ENCODE results near the gene C9orf78. TPM values are rescaled to one million over a fixed set of nuclear protein-coding genes. Genes with fewer than 3 reads are reported as not detected.

C9orf78 gene
- total and polyA plus RNA-seq, 5 donors from 2014 or later = 91.6 to 196 (median 170) TPM

DNA sequence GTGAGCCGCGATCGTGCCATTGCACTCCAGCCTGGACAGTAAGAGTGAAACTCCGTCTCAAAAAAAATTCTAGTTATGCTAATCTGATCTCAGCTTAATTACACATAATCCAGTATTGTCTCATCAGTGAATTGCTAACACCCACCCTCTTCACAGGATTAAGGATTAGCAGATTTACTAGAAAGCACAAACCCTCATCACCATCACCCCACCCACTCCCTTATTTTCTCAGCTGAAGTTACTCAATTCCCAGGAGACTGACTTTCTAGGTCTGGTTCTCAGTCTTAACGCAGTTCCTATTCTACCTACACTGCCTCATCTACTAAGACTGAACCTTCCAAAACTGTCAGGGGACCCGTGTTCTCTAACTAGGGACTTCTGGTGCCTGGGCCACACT lies 23.1 kb downstream of the C9orf78 start:
- Mint-ChIP-seq H3K27ac (peak overlapping the region in 2 of 3 donors; percentile 12 to 60), H3K4me1 (peaks cover 0 to 36% (median 24%) of the 10 kb centered on the region in 4 donors), H3K36me3 (peaks cover 45% of the 10 kb centered on the region), H3K9me3 (no peaks in the 10 kb centered on the region), H3K4me3 (no peak overlapping the region), H3K27me3 (no peaks in the 10 kb centered on the region)
- ATAC-seq (ENCODE audit: low read depth in 2 of 2) = no peak
- Histone ChIP-seq H3K36me3 (ENCODE audit: control insufficient read depth, insufficient read depth, low read length) (peaks cover 69% of the 10 kb centered on the region), H3K9me3 (ENCODE audit: control insufficient read depth in 2 of 2, low read length in 2 of 2) (no peaks in the 10 kb centered on the region), H3K4me3 (ENCODE audit: low read depth, low read length) (no peak overlapping the region), H3K4me1 (ENCODE audit: control insufficient read depth, insufficient read depth, low read length, poor library complexity, severe bottlenecking) (no peaks in the 10 kb centered on the region), H3K27me3 (ENCODE audit: control insufficient read depth, insufficient read depth, low read length) (no peaks in the 10 kb centered on the region), H3K27ac (ENCODE audit: insufficient read depth, low read length, poor library complexity, severe bottlenecking) (no peak overlapping the region)
- no peak for DNase-seq

DNA sequence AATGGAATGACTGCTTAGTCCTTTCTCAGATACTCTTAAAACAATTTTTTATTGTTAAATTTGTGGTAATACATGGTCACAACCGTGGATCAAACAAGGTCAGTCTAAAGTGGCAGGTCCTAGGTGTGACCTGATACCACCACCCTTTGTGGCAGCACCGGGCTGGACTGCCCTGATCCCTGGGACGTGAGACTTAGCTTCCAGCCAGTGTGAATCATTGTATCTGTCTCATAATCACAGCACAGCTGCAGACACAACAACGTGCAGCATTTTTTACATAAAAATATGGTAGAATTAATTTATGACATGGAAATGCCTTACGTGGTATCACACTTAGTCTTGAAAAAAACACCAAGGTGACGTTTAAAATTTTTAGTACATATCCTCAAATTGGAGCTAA lies 24.3 kb downstream of the C9orf78 start:
- ATAC-seq (ENCODE audit: low read depth in 2 of 2) = no peak
- DNase-seq = no peak
- peaks cover 60% of the 10 kb centered on the region for H3K36me3 ChIP-seq (ENCODE audit: control insufficient read depth, insufficient read depth, low read length)
- H3K27ac Mint-ChIP-seq = no peak overlapping the region
- no peaks in the 10 kb centered on the region for H3K27me3 Mint-ChIP-seq
- H3K27me3 ChIP-seq (ENCODE audit: control insufficient read depth, insufficient read depth, low read length) = no peaks in the 10 kb centered on the region
- peaks cover 0 to 36% (median 27%) of the 10 kb centered on the region in 4 donors for H3K4me1 Mint-ChIP-seq
- H3K4me1 ChIP-seq (ENCODE audit: control insufficient read depth, insufficient read depth, low read length, poor library complexity, severe bottlenecking) = no peaks in the 10 kb centered on the region
- H3K9me3 ChIP-seq (ENCODE audit: control insufficient read depth in 2 of 2, low read length in 2 of 2) = no peaks in the 10 kb centered on the region
- H3K4me3 Mint-ChIP-seq = no peak overlapping the region
- peaks cover 43% of the 10 kb centered on the region for H3K36me3 Mint-ChIP-seq
- no peaks in the 10 kb centered on the region for H3K9me3 Mint-ChIP-seq
- H3K4me3 ChIP-seq (ENCODE audit: low read depth, low read length) = no peak overlapping the region
- no peak overlapping the region for H3K27ac ChIP-seq (ENCODE audit: insufficient read depth, low read length, poor library complexity, severe bottlenecking)

DNA sequence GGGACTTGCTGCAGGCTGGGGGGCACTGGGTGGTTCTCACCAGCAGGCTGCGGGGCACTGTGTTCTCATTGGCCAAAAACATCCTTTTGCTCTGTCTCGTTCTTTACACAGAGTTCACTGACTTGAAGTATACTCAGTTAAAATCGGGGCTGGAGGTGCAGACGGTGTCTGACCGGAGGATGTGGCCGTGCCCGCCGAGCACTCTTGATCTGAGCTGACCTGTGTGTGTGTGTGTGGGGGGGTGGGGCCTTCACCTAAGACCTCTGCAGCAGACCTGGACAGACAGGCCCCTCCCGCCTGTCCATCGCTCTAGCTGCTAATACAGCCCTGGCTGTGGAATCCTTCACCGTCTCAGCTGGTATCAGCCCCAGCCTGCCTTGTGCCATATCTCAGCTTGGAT lies 25.0 kb downstream of the C9orf78 start:
- Mint-ChIP-seq H3K36me3 (peaks cover 41% of the 10 kb centered on the region), H3K27ac (peak overlapping the region in 2 of 3 donors; percentile 9 to 75), H3K4me1 (peaks cover 0 to 39% (median 28%) of the 10 kb centered on the region in 4 donors), H3K9me3 (no peaks in the 10 kb centered on the region), H3K27me3 (no peaks in the 10 kb centered on the region), H3K4me3 (no peak overlapping the region)
- ATAC-seq (ENCODE audit: low read depth in 2 of 2) (no peak), DNase-seq (no peak)
- H3K9me3 ChIP-seq (ENCODE audit: control insufficient read depth in 2 of 2, low read length in 2 of 2) = no peaks in the 10 kb centered on the region
- peaks cover 56% of the 10 kb centered on the region for H3K36me3 ChIP-seq (ENCODE audit: control insufficient read depth, insufficient read depth, low read length)
- H3K27ac ChIP-seq (ENCODE audit: insufficient read depth, low read length, poor library complexity, severe bottlenecking) = no peak overlapping the region
- H3K4me3 ChIP-seq (ENCODE audit: low read depth, low read length) = no peak overlapping the region
- no peaks in the 10 kb centered on the region for H3K4me1 ChIP-seq (ENCODE audit: control insufficient read depth, insufficient read depth, low read length, poor library complexity, severe bottlenecking)
- no peaks in the 10 kb centered on the region for H3K27me3 ChIP-seq (ENCODE audit: control insufficient read depth, insufficient read depth, low read length)

DNA sequence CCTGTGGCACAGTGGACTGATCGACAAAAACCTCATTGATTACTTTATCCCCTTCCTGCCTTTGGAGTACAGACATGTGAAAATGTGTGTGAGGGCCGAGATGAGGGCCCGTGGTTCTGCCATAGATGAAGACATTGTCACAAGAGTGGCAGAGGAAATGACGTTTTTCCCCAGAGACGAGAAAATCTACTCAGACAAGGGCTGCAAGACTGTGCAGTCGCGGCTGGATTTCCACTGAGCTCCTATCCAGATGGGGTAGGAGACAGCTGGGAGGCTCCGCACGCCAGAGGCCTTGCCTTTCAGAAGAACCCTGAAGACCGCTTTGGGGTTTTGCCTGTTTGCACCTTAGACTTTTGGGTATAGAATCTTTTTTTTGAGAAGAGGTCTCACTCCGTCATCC lies 25.7 kb downstream of the C9orf78 start:
- H3K9me3 Mint-ChIP-seq = no peaks in the 10 kb centered on the region
- H3K4me3 ChIP-seq (ENCODE audit: low read depth, low read length) = no peak overlapping the region
- H3K27me3 ChIP-seq (ENCODE audit: control insufficient read depth, insufficient read depth, low read length) = no peaks in the 10 kb centered on the region
- DNase-seq = no peak
- no peak for ATAC-seq (ENCODE audit: low read depth in 2 of 2)
- H3K36me3 Mint-ChIP-seq = peaks cover 40% of the 10 kb centered on the region
- peaks cover 2% of the 10 kb centered on the region for H3K4me1 ChIP-seq (ENCODE audit: control insufficient read depth, insufficient read depth, low read length, poor library complexity, severe bottlenecking)
- H3K4me3 Mint-ChIP-seq = peak overlapping the region in 1 of 4 donors; percentile 48
- peak overlapping the region in 2 of 3 donors; percentile 74 to 75 for H3K27ac Mint-ChIP-seq
- H3K27me3 Mint-ChIP-seq = no peaks in the 10 kb centered on the region
- H3K4me1 Mint-ChIP-seq = peaks cover 0 to 40% (median 27%) of the 10 kb centered on the region in 4 donors
- H3K9me3 ChIP-seq (ENCODE audit: control insufficient read depth in 2 of 2, low read length in 2 of 2) = no peaks in the 10 kb centered on the region
- H3K27ac ChIP-seq (ENCODE audit: insufficient read depth, low read length, poor library complexity, severe bottlenecking) = no peak overlapping the region
- peaks cover 52% of the 10 kb centered on the region for H3K36me3 ChIP-seq (ENCODE audit: control insufficient read depth, insufficient read depth, low read length)

DNA sequence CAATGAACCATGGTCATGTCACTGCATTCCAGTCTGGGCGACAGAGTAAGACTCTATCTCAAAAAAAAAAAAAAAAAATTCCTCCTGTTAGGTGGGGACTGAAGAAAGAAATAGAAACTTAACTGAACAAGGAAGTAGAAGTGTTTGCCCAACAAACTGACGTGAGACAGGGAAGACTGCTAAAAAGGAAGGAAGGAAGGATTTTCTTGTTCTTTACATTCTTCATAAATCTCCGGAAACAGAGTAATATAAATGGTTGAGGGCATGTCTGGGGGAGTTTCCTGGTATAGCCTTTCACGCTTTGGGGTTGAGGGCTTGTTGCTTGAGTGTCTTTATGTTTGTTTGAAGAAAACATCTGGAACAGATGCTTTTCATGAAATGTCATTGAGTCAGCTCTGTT lies 29.0 kb downstream of the C9orf78 start:
- Histone ChIP-seq H3K4me3 (ENCODE audit: low read depth, low read length) (no peak overlapping the region), H3K36me3 (ENCODE audit: control insufficient read depth, insufficient read depth, low read length) (peaks cover 34% of the 10 kb centered on the region), H3K9me3 (ENCODE audit: control insufficient read depth in 2 of 2, low read length in 2 of 2) (no peaks in the 10 kb centered on the region), H3K27me3 (ENCODE audit: control insufficient read depth, insufficient read depth, low read length) (no peaks in the 10 kb centered on the region), H3K4me1 (ENCODE audit: control insufficient read depth, insufficient read depth, low read length, poor library complexity, severe bottlenecking) (peaks cover 11% of the 10 kb centered on the region), H3K27ac (ENCODE audit: insufficient read depth, low read length, poor library complexity, severe bottlenecking) (no peak overlapping the region)
- Mint-ChIP-seq H3K36me3 (peaks cover 35% of the 10 kb centered on the region), H3K27me3 (no peaks in the 10 kb centered on the region), H3K4me3 (peak overlapping the region; percentile 58 to 77 (median 70)), H3K27ac (peak overlapping the region; percentile 83 to 89 (median 88)), H3K9me3 (no peaks in the 10 kb centered on the region), H3K4me1 (peaks cover 0 to 39% (median 27%) of the 10 kb centered on the region in 4 donors)
- DNase-seq (no peak), ATAC-seq (ENCODE audit: low read depth in 2 of 2) (no peak)

DNA sequence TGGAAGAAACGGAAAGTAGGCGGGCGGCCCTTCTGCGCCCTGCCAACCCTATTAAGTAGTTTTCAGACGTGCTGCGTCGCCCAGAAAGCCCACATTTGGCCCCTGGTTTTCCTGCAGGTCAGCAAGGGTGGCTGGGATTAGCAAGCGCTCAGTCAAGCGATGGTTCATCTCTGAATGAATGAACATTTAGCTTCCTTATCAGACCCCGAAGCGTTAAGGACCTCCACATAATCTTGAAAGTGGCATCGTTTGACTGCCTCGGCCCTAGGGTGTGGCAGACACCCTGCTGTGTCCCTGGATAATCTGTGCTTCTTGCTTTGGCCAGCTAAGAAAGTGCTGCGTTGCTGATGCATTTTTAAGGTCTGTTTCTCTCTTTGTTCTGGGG lies 31.4 kb downstream of the C9orf78 start:
- Mint-ChIP-seq H3K9me3 (no peaks in the 10 kb centered on the region), H3K4me1 (peaks cover 0 to 29% (median 20%) of the 10 kb centered on the region in 4 donors), H3K27ac (peak overlapping the region; percentile 43 to 91 (median 89)), H3K36me3 (peaks cover 16% of the 10 kb centered on the region), H3K27me3 (no peaks in the 10 kb centered on the region), H3K4me3 (peak overlapping the region; percentile 93 to 98 (median 96))
- H3K4me1 ChIP-seq (ENCODE audit: control insufficient read depth, insufficient read depth, low read length, poor library complexity, severe bottlenecking) = peaks cover 11% of the 10 kb centered on the region
- H3K27me3 ChIP-seq (ENCODE audit: control insufficient read depth, insufficient read depth, low read length) = no peaks in the 10 kb centered on the region
- H3K36me3 ChIP-seq (ENCODE audit: control insufficient read depth, insufficient read depth, low read length) = peaks cover 11% of the 10 kb centered on the region
- peak overlapping the region; percentile 84 for H3K4me3 ChIP-seq (ENCODE audit: low read depth, low read length)
- no peaks in the 10 kb centered on the region for H3K9me3 ChIP-seq (ENCODE audit: control insufficient read depth in 2 of 2, low read length in 2 of 2)
- H3K27ac ChIP-seq (ENCODE audit: insufficient read depth, low read length, poor library complexity, severe bottlenecking) = peak overlapping the region; percentile 81
- DNase-seq = no peak
- no peak for ATAC-seq (ENCODE audit: low read depth in 2 of 2)

DNA sequence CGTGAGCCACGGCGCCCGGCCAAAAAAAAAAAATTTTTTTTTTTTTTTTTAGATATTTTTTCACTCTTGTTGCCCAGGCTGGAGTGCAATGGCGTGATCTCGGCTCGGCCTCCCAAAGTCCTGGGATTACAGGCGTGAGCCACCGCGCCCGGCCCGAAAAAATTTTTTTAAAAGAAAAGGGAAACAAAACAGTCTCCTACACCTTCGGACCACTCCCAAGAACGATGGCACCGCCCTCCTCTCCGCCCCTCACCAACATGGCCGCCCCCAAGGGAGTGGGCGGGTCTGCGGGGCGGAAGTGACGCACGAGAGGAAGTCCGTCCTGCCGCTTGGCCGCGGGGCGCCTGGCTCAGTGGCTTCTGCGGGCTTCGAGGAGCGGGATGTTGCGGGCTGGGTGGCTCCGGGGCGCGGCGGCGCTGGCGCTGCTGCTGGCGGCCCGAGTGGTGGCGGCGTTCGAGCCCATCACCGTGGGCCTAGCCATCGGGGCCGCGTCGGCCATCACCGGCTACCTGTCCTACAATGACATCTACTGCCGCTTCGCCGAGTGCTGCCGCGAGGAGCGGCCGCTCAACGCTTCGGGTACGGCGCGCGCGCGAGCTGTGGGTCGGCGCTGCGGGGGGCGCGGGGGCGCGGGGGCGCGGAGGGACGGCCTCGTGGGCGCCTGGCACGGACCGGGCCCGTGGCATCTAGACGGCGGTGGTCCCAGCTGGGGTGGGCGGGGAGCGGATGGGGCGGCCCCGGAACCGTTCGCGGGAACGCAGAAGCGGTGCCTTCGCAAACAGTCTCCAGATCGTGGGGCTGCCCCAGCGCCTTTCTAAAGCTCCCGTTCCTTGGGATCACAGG lies 32.0 kb downstream of the C9orf78 start, which contains the start of gene TOR1B:
Gene TOR1B (plus strand): TSS at position 352 of the 843 bp plus-strand sequence. CDS start 29 bp downstream, at position 381.
- peak; percentile 94 to 96 (median 96) for DNase-seq
- H3K9me3 Mint-ChIP-seq = no peaks in the 10 kb centered on the region
- peak; percentile 94 to 95 for ATAC-seq (ENCODE audit: low read depth in 2 of 2)
- peak within 1 kb of the TSS; percentile 93 to 98 (median 96) for H3K4me3 Mint-ChIP-seq
- H3K4me1 Mint-ChIP-seq = peaks cover 0 to 28% (median 19%) of the 10 kb centered on the region in 4 donors
- H3K9me3 ChIP-seq (ENCODE audit: control insufficient read depth in 2 of 2, low read length in 2 of 2) = no peaks in the 10 kb centered on the region
- H3K27me3 Mint-ChIP-seq = no peaks in the 10 kb centered on the region
- peaks cover 11% of the 10 kb centered on the region for H3K4me1 ChIP-seq (ENCODE audit: control insufficient read depth, insufficient read depth, low read length, poor library complexity, severe bottlenecking)
- peaks cover 8% of the 10 kb centered on the region for H3K36me3 ChIP-seq (ENCODE audit: control insufficient read depth, insufficient read depth, low read length)
- H3K27me3 ChIP-seq (ENCODE audit: control insufficient read depth, insufficient read depth, low read length) = no peaks in the 10 kb centered on the region
- peak within 1 kb of the TSS; percentile 84 for H3K4me3 ChIP-seq (ENCODE audit: low read depth, low read length)
- peak within 1 kb of the TSS; percentile 93 to 96 (median 93) for H3K27ac Mint-ChIP-seq
- peak within 1 kb of the TSS; percentile 81 for H3K27ac ChIP-seq (ENCODE audit: insufficient read depth, low read length, poor library complexity, severe bottlenecking)
- peaks cover 16% of the 10 kb centered on the region for H3K36me3 Mint-ChIP-seq
